ENCODE results near the gene SERAC1. TPM values are rescaled to one million over a fixed set of nuclear protein-coding genes. Genes with fewer than 3 reads are reported as not detected.

SERAC1 gene
- total and polyA plus RNA-seq, 2 of the 4 experiments (the other 2 are of a cell fraction), result 7.7 to 15.6 TPM

- no peaks in the 10 kb centered on the region for H3K9me3 ChIP-seq (ENCODE audit: control insufficient read depth, insufficient read depth, low read length)
- BruUV-seq (replicated peaks), result no TSS peak
- H3K4me2 ChIP-seq (ENCODE audit: low read depth, low read length), result no peak overlapping the region
- H3K23ac ChIP-seq (ENCODE audit: low read depth, low read length), result no peak overlapping the region
- H2AFZ ChIP-seq (replicated peaks; ENCODE audit: low read length, poor library complexity), result no peak overlapping the region
- H3K27ac ChIP-seq (ENCODE audit: insufficient read depth, low read length), result no peak overlapping the region
- intact Hi-C loops (cut with micrococcal nuclease) (no loop called here), in situ Hi-C loops (cut with MboI; ENCODE audit: low sequenced_read_pairs) (no loop called here), dilution Hi-C loops (cut with HindIII; ENCODE audit: low sequenced_read_pairs, unreplicated experiment) (no loop called here)
- H2AK9ac ChIP-seq (replicated peaks; ENCODE audit: low read depth, low read length, poor library complexity), result no peak overlapping the region
- H4K20me1 ChIP-seq (ENCODE audit: insufficient read depth, low read length), result no peaks in the 10 kb centered on the region; the same call in 1 of the 2 replicates
- H2AK5ac ChIP-seq (ENCODE audit: low read depth, low read length), result no peak overlapping the region
- peaks cover 5% of the 10 kb centered on the region for H3K4me1 ChIP-seq (ENCODE audit: control insufficient read depth, insufficient read depth, low read length)
- H3K56ac ChIP-seq (ENCODE audit: extremely low read depth, insufficient read depth, low read length), result no peak overlapping the region
- no peak overlapping the region for H3K9ac ChIP-seq (ENCODE audit: low read depth, low read length)
- no peaks in the 10 kb centered on the region for H3K27me3 ChIP-seq (ENCODE audit: control insufficient read depth, insufficient read depth, low read length)
- ATAC-seq (ENCODE audit: low read depth), result no peak
- no peak overlapping the region for H3K4me3 ChIP-seq (ENCODE audit: insufficient read depth, low read depth, low read length)
- no peaks in the 10 kb centered on the region for H3K36me3 ChIP-seq (ENCODE audit: control insufficient read depth, insufficient read depth, low read length)
- POLR2A ChIA-PET (ENCODE audit: unreplicated experiment), result no interaction called here
- H2BK20ac ChIP-seq (ENCODE audit: low read depth, low read length), result no peak overlapping the region
- CTCF ChIA-PET, result no interaction called here
- H3K4ac ChIP-seq (ENCODE audit: low read depth, low read length), result no peak overlapping the region
- no peak overlapping the region for H4K91ac ChIP-seq (ENCODE audit: insufficient read depth, low read depth, low read length)
- H4K5ac ChIP-seq (ENCODE audit: low read depth, low read length), result no peak overlapping the region
- DNase-seq, result no peak
- no peak overlapping the region for H3K14ac ChIP-seq (replicated peaks; ENCODE audit: low read depth, low read length)
- H2BK15ac ChIP-seq (ENCODE audit: low read depth, low read length), result no peak overlapping the region
- H3K79me1 ChIP-seq (ENCODE audit: low read depth in 1 of 2, low read length in 2 of 2), result peaks cover 8 to 40% of the 10 kb centered on the region in 2 experiments; a peak in 3 of 4 replicates
- no peak for TF ChIP-seq SMC3 (IDR thresholded peaks at IDR 0.05; ENCODE audit: low read depth, low read length)
- TF ChIP-seq MAZ (IDR thresholded peaks at IDR 0.05; ENCODE audit: borderline replicate concordance, low read depth, low read length), result no peak
- no peak for TF ChIP-seq USF2 (IDR thresholded peaks at IDR 0.05; ENCODE audit: low read depth, low read length)
- no peak for TF ChIP-seq MAFK (IDR thresholded peaks at IDR 0.05; ENCODE audit: low read depth, low read length)
- TF ChIP-seq POLR2A (IDR thresholded peaks at IDR 0.05; ENCODE audit: low read depth, low read length), result no peak
- TF ChIP-seq ELK1 (IDR thresholded peaks at IDR 0.05; ENCODE audit: borderline replicate concordance, low read depth, low read length), result no peak
- TF ChIP-seq RAD21 (IDR thresholded peaks at IDR 0.05; ENCODE audit: low read length), result no peak
- no peak for TF ChIP-seq NFE2L2 (IDR thresholded peaks at IDR 0.05; ENCODE audit: low read depth, low read length)
- TF ChIP-seq MXI1 (IDR thresholded peaks at IDR 0.05; ENCODE audit: borderline replicate concordance, low read depth, low read length), result no peak
- no peak for TF ChIP-seq RCOR1 (IDR thresholded peaks at IDR 0.05; ENCODE audit: insufficient replicate concordance, low read length)
- no peak for TF ChIP-seq CHD1 (IDR thresholded peaks at IDR 0.05; ENCODE audit: low read depth, low read length)
- TF ChIP-seq FOS (IDR thresholded peaks at IDR 0.05; ENCODE audit: low read depth, low read length), result no peak
- TF ChIP-seq CTCF (conservative IDR thresholded peaks at IDR 0.05; ENCODE audit: low read depth, low read length), result no peak
- TF ChIP-seq BHLHE40 (IDR thresholded peaks at IDR 0.05; ENCODE audit: low read depth, low read length), result no peak
- no peak for TF ChIP-seq RFX5 (IDR thresholded peaks at IDR 0.05; ENCODE audit: low read depth, low read length)
- no peak overlapping the region for H3K18ac ChIP-seq (ENCODE audit: low read depth, low read length)
- WGBS, 2 experiments (ENCODE audit: extremely low coverage in 2 of 2, insufficient read length in 1 of 2), result no CpG with 5 or more reads among the region's 1 CpG
- peaks cover 6% of the 10 kb centered on the region for H3K9me1 ChIP-seq (ENCODE audit: insufficient read depth, low read length)
- H2BK120ac ChIP-seq (ENCODE audit: low read depth, low read length), result no peak overlapping the region
- no peak overlapping the region for H2BK5ac ChIP-seq (ENCODE audit: low read depth, low read length, poor library complexity, severe bottlenecking)
- H4K8ac ChIP-seq (ENCODE audit: low read depth in 2 of 2, low read length in 2 of 2), result no peak overlapping the region
Measured at GRCh38 chr6:158165919-158166416, 2.1 kb downstream of the SERAC1 start.

All from IMR-90 (cell line).